ENCODE results near the gene PRKAG1.

The PRKAG1 gene

GRCh38 chr12:49057888-49058287 is 39.3 kb upstream of the PRKAG1 start:
- H3K27me3 ChIP-seq (ENCODE audit: control insufficient read depth, insufficient read depth, low read length), result no peaks in the 10 kb centered on the region
- WGBS (ENCODE audit: insufficient coverage, insufficient read length), result no CpG with 5 or more reads among the region's 4 CpGs
- H3K36me3 ChIP-seq (ENCODE audit: control insufficient read depth, insufficient read depth, low read length), result peaks cover 19% of the 10 kb centered on the region
- no peak for DNase-seq (ENCODE audit: low read depth, low spot score)
- H3K4me1 ChIP-seq (ENCODE audit: control insufficient read depth, insufficient read depth, low read length), result peaks cover 6% of the 10 kb centered on the region
- H3K9me3 ChIP-seq (ENCODE audit: control insufficient read depth, insufficient read depth, low read length), result no peaks in the 10 kb centered on the region
- no peak overlapping the region for H3K27ac ChIP-seq (ENCODE audit: low read length)
- H3K4me3 ChIP-seq (ENCODE audit: low read length), result 0 out of 2 replicates have a peak overlapping the region, but pooled peaks have one; percentile 17

- peak; percentile 22 for DNase-seq (ENCODE audit: low read depth, low spot score)
- H3K4me1 ChIP-seq (ENCODE audit: control insufficient read depth, insufficient read depth, low read length), result peaks cover 6% of the 10 kb centered on the region
- no peaks in the 10 kb centered on the region for H3K27me3 ChIP-seq (ENCODE audit: control insufficient read depth, insufficient read depth, low read length)
- H3K27ac ChIP-seq (ENCODE audit: low read length), result no peak overlapping the region
- H3K36me3 ChIP-seq (ENCODE audit: control insufficient read depth, insufficient read depth, low read length), result peaks cover 35% of the 10 kb centered on the region
- WGBS (ENCODE audit: insufficient coverage, insufficient read length), result no CpG with 5 or more reads among the region's 7 CpGs
- no peak overlapping the region for H3K4me3 ChIP-seq (ENCODE audit: low read length)
- H3K9me3 ChIP-seq (ENCODE audit: control insufficient read depth, insufficient read depth, low read length), result no peaks in the 10 kb centered on the region
These were observed 37.6 kb upstream of the PRKAG1 start for GRCh38 chr12:49055978-49056754.

- H3K4me3 ChIP-seq (ENCODE audit: low read length), result no peak overlapping the region
- peaks cover 45% of the 10 kb centered on the region for H3K36me3 ChIP-seq (ENCODE audit: control insufficient read depth, insufficient read depth, low read length)
These were observed 36.5 kb upstream of the PRKAG1 start for GRCh38 chr12:49055092-49055491.

GRCh38 chr12:49054524-49054923 is 35.9 kb upstream of the PRKAG1 start:
- no peak for DNase-seq (ENCODE audit: low read depth, low spot score)
- no peaks in the 10 kb centered on the region for H3K27me3 ChIP-seq (ENCODE audit: control insufficient read depth, insufficient read depth, low read length)
- H3K4me1 ChIP-seq (ENCODE audit: control insufficient read depth, insufficient read depth, low read length), result peaks cover 6% of the 10 kb centered on the region
- WGBS (ENCODE audit: insufficient coverage, insufficient read length), result no CpG with 5 or more reads among the region's 10 CpGs
- H3K36me3 ChIP-seq (ENCODE audit: control insufficient read depth, insufficient read depth, low read length), result peaks cover 51% of the 10 kb centered on the region
- H3K27ac ChIP-seq (ENCODE audit: low read length), result no peak overlapping the region
- no peak overlapping the region for H3K4me3 ChIP-seq (ENCODE audit: low read length)
- no peaks in the 10 kb centered on the region for H3K9me3 ChIP-seq (ENCODE audit: control insufficient read depth, insufficient read depth, low read length)

More at GRCh38 chr12:49055092-49055491, 36.5 kb upstream of the PRKAG1 start:
- Histone ChIP-seq H3K4me1 (ENCODE audit: control insufficient read depth, insufficient read depth, low read length) (peaks cover 6% of the 10 kb centered on the region), H3K9me3 (ENCODE audit: control insufficient read depth, insufficient read depth, low read length) (no peaks in the 10 kb centered on the region), H3K27ac (ENCODE audit: low read length) (no peak overlapping the region), H3K27me3 (ENCODE audit: control insufficient read depth, insufficient read depth, low read length) (no peaks in the 10 kb centered on the region)
- WGBS (ENCODE audit: insufficient coverage, insufficient read length), result no CpG with 5 or more reads among the region's 4 CpGs
- DNase-seq (ENCODE audit: low read depth, low spot score), result no peak

GRCh38 chr12:49054096-49054495 is 35.5 kb upstream of the PRKAG1 start:
- WGBS (ENCODE audit: insufficient coverage, insufficient read length), result no CpG with 5 or more reads among the region's 5 CpGs

GRCh38 chr12:49052451-49053208 is 34.1 kb upstream of the PRKAG1 start:
- Histone ChIP-seq H3K4me3 (ENCODE audit: low read length) (no peak overlapping the region), H3K4me1 (ENCODE audit: control insufficient read depth, insufficient read depth, low read length) (peaks cover 1% of the 10 kb centered on the region; the same call in 1 of the 2 replicates), H3K27me3 (ENCODE audit: control insufficient read depth, insufficient read depth, low read length) (no peaks in the 10 kb centered on the region), H3K9me3 (ENCODE audit: control insufficient read depth, insufficient read depth, low read length) (no peaks in the 10 kb centered on the region), H3K36me3 (ENCODE audit: control insufficient read depth, insufficient read depth, low read length) (peaks cover 68% of the 10 kb centered on the region), H3K27ac (ENCODE audit: low read length) (no peak overlapping the region)
- no CpG with 5 or more reads among the region's 16 CpGs for WGBS (ENCODE audit: insufficient coverage, insufficient read length)
- no peak for DNase-seq (ENCODE audit: low read depth, low spot score)

More at GRCh38 chr12:49054096-49054495, 35.5 kb upstream of the PRKAG1 start:
- no peak for DNase-seq (ENCODE audit: low read depth, low spot score)
- H3K27me3 ChIP-seq (ENCODE audit: control insufficient read depth, insufficient read depth, low read length), result no peaks in the 10 kb centered on the region
- H3K9me3 ChIP-seq (ENCODE audit: control insufficient read depth, insufficient read depth, low read length), result no peaks in the 10 kb centered on the region
- peaks cover 55% of the 10 kb centered on the region for H3K36me3 ChIP-seq (ENCODE audit: control insufficient read depth, insufficient read depth, low read length)
- no peak overlapping the region for H3K27ac ChIP-seq (ENCODE audit: low read length)
- no peak overlapping the region for H3K4me3 ChIP-seq (ENCODE audit: low read length)
- peaks cover 6% of the 10 kb centered on the region for H3K4me1 ChIP-seq (ENCODE audit: control insufficient read depth, insufficient read depth, low read length)

GRCh38 chr12:49051777-49052438 is 33.3 kb upstream of the PRKAG1 start:
- Histone ChIP-seq H3K9me3 (ENCODE audit: control insufficient read depth, insufficient read depth, low read length) (no peaks in the 10 kb centered on the region), H3K36me3 (ENCODE audit: control insufficient read depth, insufficient read depth, low read length) (peaks cover 68% of the 10 kb centered on the region), H3K4me1 (ENCODE audit: control insufficient read depth, insufficient read depth, low read length) (peaks cover 1% of the 10 kb centered on the region; the same call in 1 of the 2 replicates), H3K4me3 (ENCODE audit: low read length) (no peak overlapping the region), H3K27ac (ENCODE audit: low read length) (no peak overlapping the region), H3K27me3 (ENCODE audit: control insufficient read depth, insufficient read depth, low read length) (no peaks in the 10 kb centered on the region)
- DNase-seq (ENCODE audit: low read depth, low spot score), result no peak
- WGBS (ENCODE audit: insufficient coverage, insufficient read length), result no CpG with 5 or more reads among the region's 20 CpGs

GRCh38 chr12:49051373-49051764 is 32.8 kb upstream of the PRKAG1 start:
- WGBS (ENCODE audit: insufficient coverage, insufficient read length), result no CpG with 5 or more reads among the region's 18 CpGs
- no peaks in the 10 kb centered on the region for H3K4me1 ChIP-seq (ENCODE audit: control insufficient read depth, insufficient read depth, low read length)
- peaks cover 70% of the 10 kb centered on the region for H3K36me3 ChIP-seq (ENCODE audit: control insufficient read depth, insufficient read depth, low read length)
- no peak for DNase-seq (ENCODE audit: low read depth, low spot score)
- no peaks in the 10 kb centered on the region for H3K9me3 ChIP-seq (ENCODE audit: control insufficient read depth, insufficient read depth, low read length)
- no peak overlapping the region for H3K27ac ChIP-seq (ENCODE audit: low read length)
- H3K4me3 ChIP-seq (ENCODE audit: low read length), result no peak overlapping the region
- H3K27me3 ChIP-seq (ENCODE audit: control insufficient read depth, insufficient read depth, low read length), result no peaks in the 10 kb centered on the region

- Histone ChIP-seq H3K36me3 (ENCODE audit: control insufficient read depth, insufficient read depth, low read length) (peaks cover 76% of the 10 kb centered on the region), H3K27me3 (ENCODE audit: control insufficient read depth, insufficient read depth, low read length) (no peaks in the 10 kb centered on the region), H3K27ac (ENCODE audit: low read length) (no peak overlapping the region), H3K4me1 (ENCODE audit: control insufficient read depth, insufficient read depth, low read length) (no peaks in the 10 kb centered on the region), H3K4me3 (ENCODE audit: low read length) (no peak overlapping the region), H3K9me3 (ENCODE audit: control insufficient read depth, insufficient read depth, low read length) (no peaks in the 10 kb centered on the region)
- no peak for DNase-seq (ENCODE audit: low read depth, low spot score)
- WGBS (ENCODE audit: insufficient coverage, insufficient read length), result no CpG with 5 or more reads among the region's 13 CpGs
These were observed 32.2 kb upstream of the PRKAG1 start for GRCh38 chr12:49050507-49051372.
